HK-2 (cell line): Measurements from ENCODE around the gene KATNAL1.

Experiments used
- DNase-seq: peaks from one replicate; pipeline ENCODE4 v3.0.0-alpha.2; 2018; ENCODE audit not compliant: unreplicated experiment

Gene KATNAL1

DNA sequence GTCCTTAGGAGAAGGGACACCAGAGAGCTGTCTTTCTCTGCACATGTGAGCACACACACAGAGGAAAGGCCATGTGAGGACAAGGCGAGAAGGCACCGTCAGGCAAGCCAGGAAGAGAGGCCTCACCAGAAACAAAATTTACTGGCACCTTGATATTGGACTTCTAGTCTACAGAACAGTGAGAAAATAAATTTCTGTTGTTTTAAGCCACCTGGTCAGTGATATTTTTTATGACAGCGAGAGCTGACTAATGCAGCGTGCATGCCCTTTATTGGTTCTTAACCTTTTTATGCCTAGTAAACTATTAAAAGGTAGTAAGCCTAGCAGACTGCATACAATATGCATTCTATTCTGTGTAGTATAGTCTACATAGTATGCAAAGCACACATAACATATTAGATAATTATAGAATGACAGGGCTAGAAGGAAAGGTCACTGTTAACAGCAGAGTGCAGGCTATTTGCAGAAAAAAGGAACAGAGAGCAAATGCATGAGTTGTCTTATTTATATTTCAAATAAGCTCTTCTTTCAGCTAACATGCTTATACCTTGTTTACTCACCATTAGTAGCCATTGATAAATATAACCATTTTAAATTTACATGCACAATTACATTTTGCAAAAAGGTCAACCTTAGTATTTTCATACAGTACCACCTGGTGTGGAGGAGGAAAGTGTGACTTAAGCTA is 25.2 kb upstream of the KATNAL1 start:
- no peak for DNase-seq

DNA sequence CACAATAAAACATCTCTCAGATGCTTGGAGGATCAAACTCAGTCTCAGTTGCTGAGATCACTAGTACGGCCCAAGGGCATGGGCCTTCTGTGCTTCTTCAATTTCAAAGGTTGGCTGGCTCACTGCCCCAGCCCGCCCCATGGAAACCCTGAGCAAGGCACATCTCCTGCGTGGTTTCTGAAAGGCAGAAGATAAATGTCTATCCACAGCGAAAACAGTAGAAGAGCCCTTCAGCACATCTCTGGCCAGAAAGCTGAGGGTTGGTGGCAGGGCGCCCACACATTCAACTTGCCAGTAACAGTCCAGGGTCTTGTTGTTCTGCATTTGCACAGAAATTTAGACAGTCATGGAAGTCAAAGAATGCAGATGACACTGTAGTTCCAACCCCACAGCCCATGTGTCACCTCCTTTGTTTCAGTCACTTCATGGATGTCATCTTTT is 24.0 kb upstream of the KATNAL1 start:
- DNase-seq: no peak

DNA sequence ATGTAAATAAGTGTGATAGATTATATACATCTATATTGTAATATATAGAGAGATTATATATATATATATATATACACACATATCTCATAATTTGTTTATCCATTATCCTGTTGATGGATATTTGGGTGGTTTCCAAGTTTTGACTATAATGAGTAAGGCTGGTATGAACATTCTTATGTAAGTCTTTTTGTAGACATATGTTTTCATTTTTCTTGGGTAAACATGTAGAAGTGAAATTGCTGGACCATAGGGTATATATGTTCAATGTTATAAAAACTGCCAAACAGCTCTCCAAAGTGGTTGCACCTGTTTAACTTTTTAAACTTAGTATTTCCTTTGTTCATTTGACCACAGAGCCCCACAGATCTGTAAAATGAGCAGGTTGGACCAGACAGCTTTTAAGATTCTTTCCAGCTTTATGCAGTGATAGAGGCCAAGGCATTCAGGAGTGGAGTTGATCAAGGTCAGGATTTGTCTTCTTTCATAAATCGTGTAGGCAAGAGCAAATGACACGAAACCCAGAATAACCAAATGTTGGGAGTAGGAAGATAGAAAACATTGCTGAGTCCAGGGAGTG is 21.7 kb upstream of the KATNAL1 start:
- DNase-seq: no peak

DNA sequence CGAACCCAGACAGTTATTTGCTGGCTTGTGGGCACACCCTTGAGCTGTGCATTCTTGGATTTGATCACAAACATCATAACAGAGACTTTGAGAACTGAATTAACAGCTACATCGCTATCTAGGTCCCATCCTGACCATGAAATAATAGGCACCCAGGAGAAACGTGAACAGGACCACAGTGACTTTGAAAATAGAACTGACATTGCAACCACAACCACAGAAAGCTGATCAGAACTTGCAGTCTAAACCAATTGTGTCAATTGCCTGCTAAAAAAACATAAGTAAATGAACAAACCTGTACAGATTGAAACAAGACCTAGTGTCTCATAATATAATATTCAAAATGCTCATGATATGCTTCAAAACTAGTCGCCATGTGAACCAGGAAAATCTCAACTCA is 18.3 kb upstream of the KATNAL1 start:
- no peak for DNase-seq

DNA sequence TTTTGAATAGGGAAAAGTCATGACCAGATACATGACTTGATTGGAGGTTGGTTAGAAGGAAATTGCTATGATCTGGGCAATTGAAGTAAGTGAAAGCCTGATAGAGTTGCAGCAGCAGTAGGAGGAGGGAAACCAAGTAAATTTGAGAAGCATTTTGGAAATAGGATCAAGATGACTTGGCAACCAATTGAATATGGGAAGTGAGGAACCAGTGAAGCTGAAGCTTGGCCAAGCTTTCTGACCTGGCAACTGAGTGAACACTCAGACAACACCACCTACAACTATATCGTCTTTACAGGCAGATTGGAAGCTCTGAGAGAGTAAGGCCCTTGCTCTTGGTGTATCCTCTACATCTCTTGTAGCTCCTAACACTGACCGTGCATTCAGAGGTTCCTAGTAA is 16.2 kb upstream of the KATNAL1 start:
- DNase-seq: no peak

DNA sequence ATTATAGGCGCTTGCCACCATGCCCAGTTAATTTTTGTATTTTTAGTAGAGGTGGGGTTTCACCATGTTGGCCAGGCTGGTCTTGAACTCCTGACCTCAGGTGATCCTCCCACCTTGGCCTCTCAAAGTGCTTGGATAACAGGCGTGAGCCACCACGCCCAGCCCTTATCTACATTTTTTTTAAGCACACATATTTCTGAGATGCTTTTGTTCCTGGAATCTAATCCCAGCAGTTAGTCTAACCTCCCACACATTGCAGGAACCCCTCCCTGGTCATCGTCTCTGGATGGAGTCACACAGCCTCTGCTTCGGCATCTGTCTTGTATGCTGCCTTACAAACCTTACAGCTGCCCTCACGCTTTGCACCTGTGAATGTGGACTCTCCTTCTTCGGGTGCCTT is 15.1 kb upstream of the KATNAL1 start:
- DNase-seq: no peak

DNA sequence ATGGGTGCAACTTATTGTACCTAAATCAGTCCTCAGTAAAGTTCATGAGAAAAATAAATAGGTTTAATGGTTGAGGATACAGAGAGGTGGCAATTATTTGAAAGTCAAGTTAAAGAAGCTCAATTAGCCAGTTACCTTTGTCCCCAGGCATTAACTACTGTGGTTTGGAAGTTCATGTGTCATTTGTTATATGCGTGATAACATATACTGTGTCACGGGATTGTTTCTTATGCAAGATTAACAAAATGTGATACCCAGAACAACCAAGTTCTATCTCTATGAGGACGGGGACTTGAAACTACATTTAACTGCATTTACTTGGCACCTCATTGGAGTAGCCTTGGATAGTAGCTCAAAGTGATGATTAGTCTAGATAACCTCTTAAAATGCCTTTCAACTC is 13.9 kb upstream of the KATNAL1 start:
- DNase-seq: no peak

DNA sequence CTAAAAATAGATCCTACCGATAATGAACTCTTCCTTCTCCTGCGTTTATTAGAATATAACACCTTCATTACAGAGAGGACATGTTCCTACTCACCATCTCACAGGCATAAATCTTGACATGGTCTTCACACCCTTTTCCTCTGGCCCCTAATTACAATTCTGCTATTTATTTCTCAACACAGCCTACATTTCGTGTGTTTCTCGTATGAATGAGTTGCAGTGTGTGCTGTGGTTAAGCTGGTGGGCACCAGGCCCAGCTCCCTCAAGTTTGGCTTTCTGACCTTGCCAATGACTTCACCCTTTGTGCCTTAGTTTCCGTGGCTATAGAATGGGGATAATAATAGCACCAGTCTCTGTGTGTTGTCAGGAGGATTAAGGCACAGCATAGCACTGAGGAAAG is 12.3 kb upstream of the KATNAL1 start:
- DNase-seq: no peak

DNA sequence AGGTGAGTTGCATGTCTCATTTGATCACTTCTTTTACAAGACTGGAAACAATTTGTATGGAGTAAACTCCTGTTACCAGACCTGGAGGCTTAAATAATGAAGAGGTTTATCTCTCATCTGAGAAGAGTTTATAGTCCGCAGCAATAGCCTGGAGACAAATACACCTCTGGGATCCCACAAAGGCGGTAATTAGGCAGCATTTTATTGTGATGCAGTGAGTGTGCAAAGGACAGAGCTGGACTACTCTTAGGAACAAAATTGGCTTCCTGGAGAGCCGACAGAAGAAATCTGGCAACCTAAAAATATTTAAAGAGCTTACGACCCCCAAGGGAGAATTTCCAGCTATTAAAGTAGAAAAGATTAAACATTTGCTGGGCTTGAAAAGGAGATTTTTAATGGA is 11.8 kb upstream of the KATNAL1 start:
- no peak for DNase-seq

DNA sequence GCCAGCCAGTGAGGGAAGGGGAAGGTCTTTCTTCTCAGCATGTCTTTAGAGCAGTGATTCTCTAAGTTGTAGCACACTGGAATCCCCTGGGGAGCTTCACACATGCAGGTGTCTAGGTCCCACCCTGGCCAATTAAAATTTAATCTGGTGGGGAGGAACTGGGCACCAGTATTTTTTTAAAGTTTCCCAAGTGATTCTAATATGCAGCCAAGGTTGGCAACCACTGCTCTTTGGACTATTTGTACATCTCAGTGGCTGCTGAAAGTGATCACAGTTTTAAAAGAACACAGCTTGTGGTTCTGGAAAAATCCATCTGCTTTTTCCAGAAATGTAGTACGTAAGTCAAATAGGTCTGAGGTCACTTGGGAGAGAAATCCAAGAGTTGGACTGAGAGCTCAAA is 10.7 kb upstream of the KATNAL1 start:
- DNase-seq: no peak

DNA sequence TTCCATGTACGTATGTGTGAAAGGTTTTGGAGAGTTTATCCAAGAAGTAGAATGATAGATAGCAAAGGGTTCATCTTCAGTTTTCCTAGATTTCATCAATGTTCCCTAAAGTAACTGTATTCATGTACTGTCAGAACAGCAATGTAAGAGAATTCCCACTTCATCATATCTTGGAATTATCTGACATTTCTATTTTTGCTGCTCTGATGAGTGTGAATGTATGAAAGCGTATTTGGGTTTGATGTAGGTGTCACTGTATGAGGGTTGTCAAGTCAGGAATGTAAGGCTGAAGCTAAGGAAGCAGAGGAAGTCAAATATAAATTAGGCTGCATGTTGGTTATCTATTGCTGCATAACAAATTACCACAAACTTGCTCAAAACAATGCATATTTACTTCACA is 7.2 kb upstream of the KATNAL1 start:
- no peak for DNase-seq

DNA sequence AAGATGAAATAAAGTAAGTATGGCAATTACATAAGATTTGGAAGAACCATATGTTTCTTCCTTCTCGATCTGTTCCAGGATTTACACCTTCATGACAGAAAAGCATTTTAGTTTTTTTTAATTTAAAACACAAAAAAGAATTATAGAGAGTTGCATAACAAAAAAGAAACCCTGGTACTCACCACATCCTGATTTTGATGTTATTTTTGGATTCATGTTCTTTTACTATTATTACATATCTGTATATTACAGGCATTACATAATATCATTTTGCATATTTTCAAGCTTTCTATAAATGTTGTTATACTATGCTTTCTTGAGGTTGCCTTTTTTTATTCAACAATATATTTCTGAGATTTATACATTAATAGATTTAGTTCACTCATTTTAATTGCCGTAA is 6.7 kb upstream of the KATNAL1 start:
- DNase-seq: no peak

DNA sequence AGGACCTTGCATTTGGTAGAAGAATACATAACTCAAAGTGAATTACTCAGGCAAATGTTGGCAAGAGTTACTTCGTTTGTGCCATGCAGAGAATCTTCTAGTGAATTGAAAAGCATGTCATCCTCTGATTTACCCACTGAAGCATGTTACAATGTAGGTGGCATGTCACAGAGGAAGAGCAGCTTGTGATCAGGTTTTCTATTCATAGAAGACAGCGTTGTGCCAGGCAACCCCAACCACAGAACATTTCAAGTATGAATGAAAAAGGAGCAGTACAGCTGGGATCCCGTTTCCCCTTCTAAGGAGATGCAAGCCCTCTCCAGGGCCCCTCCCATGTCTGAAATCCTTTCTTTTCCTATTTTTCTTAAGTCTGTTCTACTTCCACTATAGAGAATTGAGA is 6.0 kb upstream of the KATNAL1 start:
- DNase-seq: no peak

DNA sequence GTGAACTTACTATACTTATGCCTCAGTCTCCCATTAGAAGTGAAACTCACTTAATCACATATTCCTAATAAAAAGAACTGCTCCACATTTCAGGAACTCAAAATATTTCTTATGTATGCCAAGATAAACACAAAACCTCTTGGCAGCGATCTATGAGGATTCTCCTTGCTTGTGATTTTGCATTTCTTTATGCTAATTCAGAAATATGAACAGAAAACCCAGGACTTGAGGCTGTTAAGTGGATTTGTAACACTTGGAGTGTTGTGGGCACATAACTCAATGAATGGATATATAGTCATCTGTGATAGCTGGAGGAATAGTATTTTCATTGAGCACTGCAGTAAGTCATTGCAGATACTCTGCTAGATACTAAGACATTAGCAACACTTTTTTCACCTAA is 5.6 kb upstream of the KATNAL1 start:
- no peak for DNase-seq

DNA sequence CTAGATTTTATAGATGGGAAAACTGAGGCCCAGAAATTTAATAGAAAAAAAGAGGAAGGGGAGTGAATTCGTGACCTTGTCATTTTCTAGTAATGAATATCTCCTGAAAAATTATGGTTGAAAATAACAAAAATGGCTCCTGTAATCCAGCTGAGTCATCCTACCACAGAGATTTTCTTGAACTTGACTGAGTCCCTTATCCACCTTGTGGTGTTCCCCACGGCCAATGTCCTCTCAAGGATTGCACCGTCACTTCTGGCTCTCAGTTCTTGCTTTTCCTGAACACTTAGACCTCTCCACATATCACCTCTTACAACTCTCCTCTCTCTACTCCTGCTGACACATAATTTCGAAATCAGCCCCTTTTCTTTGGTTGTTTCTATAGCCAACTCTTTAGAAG is 1.2 kb upstream of the KATNAL1 start:
- DNase-seq: no peak

DNA sequence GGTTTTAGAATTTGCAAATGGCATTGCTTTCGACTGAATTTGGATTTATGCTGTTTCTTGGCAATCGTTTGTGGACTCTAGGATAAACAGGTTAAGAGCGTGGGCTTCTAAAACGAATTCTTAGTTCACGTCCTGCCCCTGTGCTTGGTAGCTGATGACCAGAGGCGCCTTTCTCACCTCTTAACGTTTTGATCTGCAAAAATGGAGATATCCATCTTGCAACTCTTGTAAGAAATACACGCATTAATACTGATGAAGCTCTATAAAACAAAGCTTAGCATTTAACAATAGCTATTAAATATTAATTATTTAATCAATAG is 580 bp upstream of the KATNAL1 start:
- DNase-seq: no peak

DNA sequence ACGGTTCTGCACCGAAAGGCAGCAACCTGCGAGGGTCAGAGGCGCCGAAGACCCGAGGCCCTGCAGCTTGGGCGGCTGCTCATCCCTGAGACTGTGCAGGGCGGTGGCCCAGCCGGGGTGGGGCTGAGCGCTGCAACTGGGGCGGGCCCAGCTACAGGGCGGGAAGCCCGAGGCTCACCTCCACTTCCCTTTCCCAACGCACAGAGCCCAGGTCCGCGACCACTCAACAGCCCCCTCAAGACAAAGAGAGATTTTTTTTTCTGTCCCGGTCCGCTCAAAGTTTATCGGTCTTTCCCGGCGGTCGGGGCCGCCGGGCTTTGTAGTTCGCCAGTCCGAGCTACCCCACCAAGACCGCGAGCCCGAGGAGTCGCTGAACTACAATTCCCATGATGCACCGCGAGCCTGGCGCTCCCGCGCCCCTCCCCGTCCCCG is 573 bp downstream of the KATNAL1 start:
- peak; percentile 84 for DNase-seq

DNA sequence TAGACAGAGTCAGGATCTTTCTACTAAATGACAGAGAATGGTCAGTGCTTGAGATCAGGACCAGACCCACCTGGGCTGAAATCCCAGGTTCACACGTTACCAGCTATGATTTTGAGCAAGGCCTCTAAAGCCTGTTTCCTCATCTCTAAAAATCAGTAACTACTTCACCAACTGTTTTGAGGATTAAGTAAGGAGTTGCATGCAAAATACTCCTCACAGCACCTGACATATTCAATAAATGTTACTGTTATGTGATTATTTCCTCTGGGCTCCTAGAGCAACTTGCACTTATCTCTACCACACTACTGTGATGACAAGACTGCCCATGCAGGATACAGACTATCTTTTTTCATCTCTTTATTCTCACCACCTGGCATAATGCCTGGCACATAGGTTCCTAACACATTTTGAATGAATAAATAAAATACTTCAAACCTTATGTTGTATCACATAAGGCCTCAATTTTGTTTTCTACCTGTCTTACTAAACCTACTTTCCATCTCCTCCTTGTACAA is 1.8 kb downstream of the KATNAL1 start:
- no peak for DNase-seq

DNA sequence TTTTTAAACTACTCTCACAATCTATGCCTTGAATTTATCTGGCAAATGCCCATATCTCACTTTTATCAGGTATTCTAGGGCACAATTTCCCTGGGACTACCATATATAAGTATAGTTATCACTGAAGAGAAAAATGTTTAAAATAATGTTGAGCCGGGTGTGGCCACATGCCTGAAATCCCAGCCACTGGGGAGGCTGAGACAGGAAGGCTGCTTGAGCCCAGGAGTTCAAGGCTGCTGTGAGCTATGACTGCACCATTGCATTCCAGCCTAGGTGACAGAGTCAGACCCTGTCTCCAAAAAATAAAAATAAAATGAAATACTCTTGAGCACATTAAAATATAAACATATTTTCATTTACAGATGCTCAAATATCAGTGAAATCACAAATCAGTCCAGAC is 4.1 kb downstream of the KATNAL1 start:
- no peak for DNase-seq

DNA sequence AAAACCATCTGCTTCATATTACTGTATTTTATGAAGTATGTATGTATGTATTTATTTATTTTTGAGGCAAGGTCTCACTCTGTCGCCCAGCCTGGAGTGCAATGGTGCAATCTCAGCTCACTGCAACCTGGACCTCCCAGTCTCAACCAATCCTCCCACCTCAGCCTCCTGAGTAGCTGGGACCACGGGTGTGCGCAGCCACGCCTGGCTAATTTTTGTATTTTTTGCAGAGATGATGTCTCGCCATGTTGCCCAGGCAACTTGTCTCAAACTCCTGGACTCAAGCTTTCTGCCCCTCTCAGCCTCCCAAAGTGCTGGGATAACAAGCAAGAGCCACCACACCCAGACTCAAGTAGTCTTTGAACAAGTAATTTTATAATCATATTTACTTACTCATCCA is 5.5 kb downstream of the KATNAL1 start:
- no peak for DNase-seq

DNA sequence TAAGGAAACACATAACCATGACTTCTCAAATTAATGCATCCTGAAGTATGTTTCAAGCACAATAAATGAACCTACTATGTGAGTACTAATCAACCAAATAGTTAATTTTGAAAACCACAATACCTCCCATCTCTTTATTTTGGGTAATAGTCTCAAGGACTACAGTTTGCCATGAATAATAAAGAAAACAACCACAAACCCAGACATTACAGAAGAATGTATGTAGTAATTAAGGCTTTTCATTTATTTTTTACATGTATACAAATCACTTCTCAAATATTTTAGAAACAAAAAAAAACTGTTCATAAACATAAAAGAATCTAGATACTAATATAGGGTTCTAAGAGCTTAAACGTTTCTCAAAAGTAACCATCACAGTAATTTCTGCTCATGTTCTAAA is 6.8 kb downstream of the KATNAL1 start:
- no peak for DNase-seq

DNA sequence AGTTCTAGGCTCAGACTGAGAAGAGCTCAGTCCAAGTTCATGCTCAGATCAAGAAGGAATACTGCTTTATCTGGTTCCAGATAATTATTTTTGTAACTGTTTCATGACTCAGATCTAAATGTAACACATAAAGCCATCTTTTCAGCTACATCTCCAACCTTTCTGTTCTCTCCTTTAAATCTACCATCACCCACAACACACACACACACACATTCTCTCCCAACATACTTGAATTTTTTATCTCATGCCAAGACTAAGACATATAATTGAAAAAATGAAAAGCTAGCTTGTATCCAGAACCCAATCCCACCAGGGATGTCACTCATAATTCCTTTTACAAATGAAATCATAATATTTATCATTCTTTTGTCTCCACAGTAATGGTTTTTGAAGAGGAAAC is 7.6 kb downstream of the KATNAL1 start:
- no peak for DNase-seq

DNA sequence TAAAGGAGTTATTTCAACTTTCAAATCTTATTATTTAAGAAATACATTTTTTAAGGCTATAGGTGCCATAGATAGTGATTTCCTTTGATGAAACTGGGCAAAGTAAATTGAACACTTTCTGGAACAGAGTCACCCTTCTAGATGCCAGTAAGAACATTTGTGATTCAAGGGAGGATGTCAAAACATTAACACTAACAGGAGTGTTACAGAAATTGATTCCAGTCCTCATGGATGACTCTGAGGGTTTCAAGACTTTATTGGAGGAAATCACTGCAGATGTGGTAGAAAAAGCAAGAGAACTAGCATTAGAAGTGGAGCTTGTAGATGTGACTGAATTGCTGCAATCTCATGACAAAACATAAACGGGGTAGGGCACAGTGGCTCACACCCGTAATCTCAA is 12.2 kb downstream of the KATNAL1 start:
- DNase-seq: no peak

DNA sequence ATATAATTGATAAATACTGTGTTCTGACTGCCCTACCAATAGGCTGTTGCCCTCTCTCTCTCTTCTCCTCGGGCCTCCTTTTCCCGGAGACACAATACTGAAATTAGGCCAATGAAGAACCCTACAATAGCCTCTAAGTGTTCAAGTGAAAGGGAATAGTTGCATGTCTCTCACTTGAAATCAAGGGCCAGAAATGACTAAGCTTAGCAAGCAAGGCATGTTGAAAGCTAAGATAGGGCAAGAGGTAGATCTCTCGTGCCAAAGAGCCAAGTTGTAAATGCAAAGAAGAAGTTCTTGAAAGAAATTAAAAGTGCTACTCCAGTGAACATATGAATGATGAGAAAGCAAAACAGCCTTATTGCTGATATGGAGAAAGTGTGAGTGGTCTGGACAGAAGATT is 13.3 kb downstream of the KATNAL1 start:
- DNase-seq: no peak
